NCI-H1436 (cell line): Measurements from ENCODE around the gene ZNF503.

ENCODE experiments used
- DNase-seq: peaks from one replicate; lab custom pipeline; 2025; lab: John Stamatoyannopoulos, UW

Gene ZNF503

GRCh38 chr10:75352650-75353049, 48.9 kb downstream of the ZNF503 start:
- no peak for DNase-seq

DNA sequence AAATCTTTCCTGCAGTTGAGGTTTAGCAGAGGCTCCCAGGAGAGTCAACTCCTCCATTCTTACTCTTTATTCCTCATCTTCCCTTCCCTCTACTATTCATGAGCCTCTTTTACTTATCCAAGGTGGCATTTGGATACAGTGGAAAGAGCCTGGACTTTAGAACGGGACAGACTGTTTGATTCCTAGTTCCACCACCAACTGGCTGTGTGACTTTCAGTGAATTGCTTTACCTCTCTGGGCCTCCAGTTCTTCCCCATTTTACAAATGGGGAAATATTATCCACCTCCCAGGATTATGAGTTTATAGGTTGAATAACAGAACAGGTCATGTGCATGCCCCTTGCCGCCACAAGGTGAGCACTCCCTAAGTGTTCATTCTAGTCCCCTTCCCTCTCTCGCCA, 49.9 kb downstream of the ZNF503 start:
- no peak for DNase-seq

- DNase-seq, result no peak
Measured at GRCh38 chr10:75350791-75351190, 50.8 kb downstream of the ZNF503 start.
